ENCODE data around the gene PCBP1.
"Not testable (repeated sequence)": the region's sequence is repeated elsewhere in the genome, so short reads cannot be mapped to it uniquely, and the experiment has no call there.

The PCBP1 gene

GRCh38 chr2:70088598-70089219 is 1.4 kb downstream of the PCBP1 start:
- H3K4me3 ChIP-seq (ENCODE audit: low read depth, low read length) = peak overlapping the region; percentile 97
- TF ChIP-seq, protein P1, sequence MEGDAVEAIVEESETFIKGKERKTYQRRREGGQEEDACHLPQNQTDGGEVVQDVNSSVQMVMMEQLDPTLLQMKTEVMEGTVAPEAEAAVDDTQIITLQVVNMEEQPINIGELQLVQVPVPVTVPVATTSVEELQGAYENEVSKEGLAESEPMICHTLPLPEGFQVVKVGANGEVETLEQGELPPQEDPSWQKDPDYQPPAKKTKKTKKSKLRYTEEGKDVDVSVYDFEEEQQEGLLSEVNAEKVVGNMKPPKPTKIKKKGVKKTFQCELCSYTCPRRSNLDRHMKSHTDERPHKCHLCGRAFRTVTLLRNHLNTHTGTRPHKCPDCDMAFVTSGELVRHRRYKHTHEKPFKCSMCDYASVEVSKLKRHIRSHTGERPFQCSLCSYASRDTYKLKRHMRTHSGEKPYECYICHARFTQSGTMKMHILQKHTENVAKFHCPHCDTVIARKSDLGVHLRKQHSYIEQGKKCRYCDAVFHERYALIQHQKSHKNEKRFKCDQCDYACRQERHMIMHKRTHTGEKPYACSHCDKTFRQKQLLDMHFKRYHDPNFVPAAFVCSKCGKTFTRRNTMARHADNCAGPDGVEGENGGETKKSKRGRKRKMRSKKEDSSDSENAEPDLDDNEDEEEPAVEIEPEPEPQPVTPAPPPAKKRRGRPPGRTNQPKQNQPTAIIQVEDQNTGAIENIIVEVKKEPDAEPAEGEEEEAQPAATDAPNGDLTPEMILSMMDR (IDR thresholded peaks at IDR 0.05; ENCODE audit: low read depth, low read length) = no peak

DNA sequence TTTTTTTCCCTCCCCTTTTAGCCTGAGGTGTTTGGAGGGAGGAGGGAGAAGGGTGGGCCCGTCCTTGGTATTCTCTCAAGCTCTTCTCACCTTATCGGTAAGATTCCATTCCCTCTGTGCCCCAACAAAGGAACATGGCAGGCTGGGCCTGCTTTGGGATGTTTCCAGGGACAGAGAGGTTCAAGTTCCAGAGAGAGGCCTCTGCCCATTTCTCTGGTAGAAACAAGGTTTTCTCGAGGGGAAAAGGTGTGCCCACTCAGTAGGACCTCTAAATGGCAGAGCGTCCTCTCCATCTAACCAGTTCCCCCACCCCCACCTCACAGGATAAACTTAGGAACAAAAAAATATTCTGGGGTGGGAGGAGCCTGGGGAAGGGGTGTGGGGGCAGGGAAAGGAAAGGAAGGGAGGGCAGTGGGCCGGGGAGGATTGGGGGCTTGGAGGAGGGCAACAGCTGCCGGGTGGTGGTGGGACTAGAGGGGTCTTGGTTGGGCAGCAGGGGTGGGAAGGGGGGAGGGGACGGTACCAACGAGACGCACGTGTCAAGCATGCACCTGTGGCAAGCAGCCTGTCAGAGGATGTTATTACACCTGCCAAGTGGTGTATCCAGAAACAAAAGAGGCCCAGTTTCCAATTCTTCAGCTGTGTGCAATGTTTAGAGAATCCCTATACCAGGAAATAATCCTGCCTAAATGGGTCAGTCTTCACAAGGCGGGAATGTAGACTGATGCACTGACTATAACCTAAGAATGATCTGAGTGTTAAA is 2.1 kb downstream of the PCBP1 start:
- TF ChIP-seq, protein P1 (IDR thresholded peaks at IDR 0.05; ENCODE audit: low read depth, low read length) = no peak
- H3K4me3 ChIP-seq (ENCODE audit: low read depth, low read length) = peak overlapping the region; percentile 97

DNA sequence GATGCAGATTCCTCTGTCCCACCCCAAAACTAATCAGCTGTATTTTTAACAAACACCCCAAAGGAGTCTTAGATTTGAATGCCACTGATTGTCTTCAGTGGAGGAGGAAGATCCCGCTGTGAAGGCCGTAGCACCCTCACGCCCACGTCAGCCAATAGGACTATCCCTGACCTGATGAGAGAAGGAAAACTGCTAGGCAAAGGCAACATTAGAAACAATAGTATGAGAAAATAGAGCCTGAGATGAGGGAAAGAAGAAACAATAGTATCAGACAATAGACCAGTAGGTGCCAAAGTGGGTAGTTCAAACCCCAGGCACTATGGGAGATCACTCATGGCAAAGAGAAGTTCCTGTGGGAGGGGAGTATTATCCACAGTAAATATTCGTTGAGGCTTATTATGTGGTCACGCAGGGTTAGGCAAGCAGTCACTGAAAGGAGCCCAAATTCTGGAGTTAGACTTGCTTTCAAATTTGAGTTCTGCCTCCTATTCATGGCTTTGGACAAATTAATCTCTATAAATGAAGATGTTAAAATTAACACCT is 2.8 kb downstream of the PCBP1 start:
- peak overlapping the region; percentile 97 for H3K4me3 ChIP-seq (ENCODE audit: low read depth, low read length)
- TF ChIP-seq, protein P1 (IDR thresholded peaks at IDR 0.05; ENCODE audit: low read depth, low read length) = no peak

GRCh38 chr2:70090706-70091334 is 3.5 kb downstream of the PCBP1 start:
- no peak overlapping the region for H3K4me3 ChIP-seq (ENCODE audit: low read depth, low read length)
- TF ChIP-seq, protein P1 (IDR thresholded peaks at IDR 0.05; ENCODE audit: low read depth, low read length) = no peak

- TF ChIP-seq, protein P1 (IDR thresholded peaks at IDR 0.05; ENCODE audit: low read depth, low read length) = no peak
- H3K4me3 ChIP-seq (ENCODE audit: low read depth, low read length) = no peak overlapping the region
These were observed 4.1 kb downstream of the PCBP1 start for GRCh38 chr2:70091364-70091763.

GRCh38 chr2:70091816-70092215 is 4.5 kb downstream of the PCBP1 start:
- H3K4me3 ChIP-seq (ENCODE audit: low read depth, low read length) = no peak overlapping the region
- TF ChIP-seq, protein P1 (IDR thresholded peaks at IDR 0.05; ENCODE audit: low read depth, low read length) = no peak

DNA sequence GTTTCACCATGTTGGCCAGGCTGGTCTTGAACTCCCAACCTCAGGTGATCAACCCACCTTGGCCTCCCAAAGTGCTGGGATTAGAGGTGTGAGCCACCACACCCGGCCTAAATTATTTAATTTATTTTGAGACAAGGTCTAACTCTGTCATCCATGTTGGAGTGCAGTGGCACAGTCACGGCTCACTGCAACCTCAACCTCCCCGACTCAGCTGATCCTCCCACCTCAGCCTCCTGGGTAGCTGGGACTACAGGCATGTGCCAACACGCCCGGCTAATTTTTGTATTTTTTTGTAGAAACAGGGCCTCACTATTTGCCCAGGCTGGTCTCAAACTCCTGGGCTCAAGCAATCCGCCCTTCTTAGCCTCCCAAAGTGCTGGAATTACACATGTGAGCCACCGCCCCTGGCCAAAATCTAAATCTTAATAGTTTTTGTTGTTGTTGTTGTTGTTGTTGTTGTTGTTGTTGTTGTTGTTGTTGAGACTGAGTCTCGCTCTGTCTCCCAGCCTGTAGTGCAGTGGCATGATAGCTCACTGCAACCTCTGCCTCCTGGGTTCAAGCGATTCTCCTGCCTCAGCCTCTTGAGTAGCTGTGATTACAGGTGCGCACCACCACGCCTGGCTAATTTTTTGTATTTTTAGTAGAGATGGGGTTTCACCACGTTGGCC is 5.4 kb downstream of the PCBP1 start:
- not testable (repeated sequence) for H3K4me3 ChIP-seq (ENCODE audit: low read depth, low read length)
